Neutrophil (primary cell): ENCODE results near the gene TOP2B.

ENCODE experiments used
- H3K27ac ChIP-seq: fragments of 200-600 bp; sonication (generic); 2 replicates; pipeline ENCODE4 v1.5.1; 2016; ENCODE audit warnings: mild to moderate bottlenecking, moderate library complexity
- H3K27me3 ChIP-seq: fragments of 200-600 bp; sonication (generic); 2 replicates; pipeline ENCODE4 v1.6.0; 2016; ENCODE audit warnings: mild to moderate bottlenecking
- H3K36me3 ChIP-seq: fragments of 200-600 bp; sonication (generic); 2 replicates; pipeline ENCODE4 v1.5.1; 2017
- H3K4me1 ChIP-seq, 2 experiments: fragments of 200-600 bp in 1 of 2; sonication (generic) in 1 of 2; 1 replicate in 1 of 2; 2 replicates in 1 of 2; pipeline versions ENCODE4 v1.5.1 to v1.6.1; 2013 to 2016; ENCODE audit warnings: low read depth in 1 of 2, low read length in 1 of 2, mild to moderate bottlenecking in 1 of 2, moderate library complexity in 1 of 2; ENCODE audit not compliant: control insufficient read depth in 1 of 2, insufficient read depth in 1 of 2
- H3K4me3 ChIP-seq, 2 experiments: fragments of 200-600 bp in 1 of 2; sonication (generic) in 1 of 2; 1 replicate in 1 of 2; 2 replicates in 1 of 2; pipeline ENCODE4 v1.5.1; 2013 to 2016; ENCODE audit warnings: low read depth in 1 of 2, low read length in 1 of 2, mild to moderate bottlenecking in 1 of 2, moderate library complexity in 1 of 2
- H3K9me3 ChIP-seq: fragments of 200-600 bp; sonication (generic); 2 replicates; pipeline ENCODE4 v1.5.1; 2016
- TF ChIP-seq, protein P1 (sequence below): fragments of 200-600 bp; sonication (generic); IDR thresholded peaks from 2 replicates; pipeline ENCODE4 v1.5.1; 2016; ENCODE audit warnings: antibody characterized with exemption

TOP2B gene

DNA sequence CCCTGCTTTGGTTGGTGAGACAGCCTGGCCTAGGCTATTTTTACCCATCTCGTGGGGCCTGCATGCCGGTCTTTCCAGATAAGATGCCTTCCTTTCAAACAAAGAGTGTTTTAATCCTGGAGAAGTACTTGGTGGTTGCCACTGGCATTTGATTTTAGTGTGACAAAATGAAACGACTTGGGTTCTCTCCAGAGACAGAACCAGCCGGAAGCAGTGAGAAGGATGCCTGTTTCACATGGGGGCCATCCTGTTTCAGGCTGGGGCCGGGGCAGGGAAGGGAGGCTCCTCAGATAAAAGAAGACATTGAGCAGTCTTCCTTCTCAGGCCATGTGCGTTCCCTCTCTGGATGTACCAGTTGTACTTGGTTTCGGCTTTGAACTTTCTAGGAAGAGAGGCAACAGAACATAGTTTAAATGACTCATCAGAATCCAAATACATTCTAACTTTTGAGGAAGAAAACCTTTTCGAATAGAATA is 74.9 kb downstream of the TOP2B start:
- TF ChIP-seq, protein P1, sequence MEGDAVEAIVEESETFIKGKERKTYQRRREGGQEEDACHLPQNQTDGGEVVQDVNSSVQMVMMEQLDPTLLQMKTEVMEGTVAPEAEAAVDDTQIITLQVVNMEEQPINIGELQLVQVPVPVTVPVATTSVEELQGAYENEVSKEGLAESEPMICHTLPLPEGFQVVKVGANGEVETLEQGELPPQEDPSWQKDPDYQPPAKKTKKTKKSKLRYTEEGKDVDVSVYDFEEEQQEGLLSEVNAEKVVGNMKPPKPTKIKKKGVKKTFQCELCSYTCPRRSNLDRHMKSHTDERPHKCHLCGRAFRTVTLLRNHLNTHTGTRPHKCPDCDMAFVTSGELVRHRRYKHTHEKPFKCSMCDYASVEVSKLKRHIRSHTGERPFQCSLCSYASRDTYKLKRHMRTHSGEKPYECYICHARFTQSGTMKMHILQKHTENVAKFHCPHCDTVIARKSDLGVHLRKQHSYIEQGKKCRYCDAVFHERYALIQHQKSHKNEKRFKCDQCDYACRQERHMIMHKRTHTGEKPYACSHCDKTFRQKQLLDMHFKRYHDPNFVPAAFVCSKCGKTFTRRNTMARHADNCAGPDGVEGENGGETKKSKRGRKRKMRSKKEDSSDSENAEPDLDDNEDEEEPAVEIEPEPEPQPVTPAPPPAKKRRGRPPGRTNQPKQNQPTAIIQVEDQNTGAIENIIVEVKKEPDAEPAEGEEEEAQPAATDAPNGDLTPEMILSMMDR: no peak
- no peak overlapping the region for H3K4me3 ChIP-seq
- H3K9me3 ChIP-seq: no peaks in the 10 kb centered on the region
- no peaks in the 10 kb centered on the region for H3K36me3 ChIP-seq
- no peak overlapping the region for H3K27ac ChIP-seq
- no peaks in the 10 kb centered on the region for H3K4me1 ChIP-seq
- H3K27me3 ChIP-seq: no peaks in the 10 kb centered on the region

DNA sequence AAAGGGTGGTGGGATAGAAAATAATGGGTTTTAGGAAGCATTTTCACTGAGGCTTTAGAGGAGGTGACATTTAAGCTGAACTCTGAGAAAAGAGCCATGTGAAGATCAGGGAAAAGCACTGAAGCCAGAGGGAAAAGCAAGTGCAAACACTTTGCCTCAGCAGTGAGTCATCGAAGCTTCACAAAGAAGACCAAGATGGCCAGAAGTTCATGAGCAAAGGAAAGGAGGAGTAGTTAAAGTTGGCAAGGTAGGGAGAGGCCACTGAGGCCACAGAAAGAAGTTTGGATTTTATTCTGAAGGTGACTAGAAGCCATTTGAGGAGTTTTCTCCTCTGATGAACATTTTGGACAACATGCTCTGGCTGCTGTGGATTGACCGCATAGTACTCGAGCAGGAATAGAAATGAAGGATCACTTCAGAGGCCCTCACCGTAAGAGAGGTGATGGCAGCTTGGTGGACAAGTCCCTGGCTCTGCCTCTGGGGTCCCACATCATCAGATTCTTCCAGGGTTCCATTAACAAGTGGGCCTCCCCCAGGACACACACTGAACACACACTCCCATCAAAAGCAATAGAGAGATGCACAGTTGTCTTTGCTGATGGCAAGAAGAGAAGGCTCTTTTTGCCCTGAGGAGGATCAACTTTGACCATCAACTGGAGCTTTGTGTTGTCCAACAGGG is 75.5 kb downstream of the TOP2B start:
- Histone ChIP-seq H3K4me3 (no peak overlapping the region), H3K27me3 (no peaks in the 10 kb centered on the region), H3K36me3 (no peaks in the 10 kb centered on the region), H3K9me3 (no peaks in the 10 kb centered on the region), H3K4me1 (no peaks in the 10 kb centered on the region), H3K27ac (no peak overlapping the region)
- TF ChIP-seq, protein P1: no peak

DNA sequence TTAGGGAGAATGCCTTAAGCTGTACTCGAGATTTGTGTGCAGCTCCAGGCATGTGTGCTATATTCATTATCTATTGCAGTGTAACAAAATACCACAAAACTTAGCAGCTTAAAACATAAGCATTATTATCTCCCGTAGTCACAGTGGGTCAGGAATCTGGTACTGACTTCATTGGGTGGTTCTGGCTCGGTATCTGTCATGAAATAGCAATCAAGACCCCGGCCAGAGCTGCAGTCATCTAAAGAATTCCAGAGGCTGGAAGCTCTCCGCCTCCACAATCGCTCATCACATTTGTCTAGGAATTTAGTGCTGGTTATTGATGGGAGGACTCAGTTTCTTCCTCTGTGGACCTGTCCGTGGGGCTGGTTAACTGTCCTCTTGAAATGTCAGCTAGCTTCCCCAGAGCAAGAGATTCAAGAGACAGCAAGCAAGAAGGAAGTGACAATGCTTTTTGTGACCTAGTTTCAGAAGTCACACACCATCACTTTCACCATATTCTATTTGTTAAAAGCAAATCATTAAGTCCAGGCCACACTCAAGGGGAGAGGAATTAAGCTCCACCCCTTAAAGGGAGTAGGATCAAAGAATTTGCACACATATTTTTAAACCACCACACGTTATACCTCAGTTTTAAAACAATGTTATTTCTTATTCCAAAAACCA is 76.1 kb downstream of the TOP2B start:
- Histone ChIP-seq H3K27me3 (no peaks in the 10 kb centered on the region), H3K4me3 (no peak overlapping the region), H3K27ac (no peak overlapping the region), H3K9me3 (no peaks in the 10 kb centered on the region), H3K4me1 (no peaks in the 10 kb centered on the region), H3K36me3 (no peaks in the 10 kb centered on the region)
- TF ChIP-seq, protein P1: no peak

DNA sequence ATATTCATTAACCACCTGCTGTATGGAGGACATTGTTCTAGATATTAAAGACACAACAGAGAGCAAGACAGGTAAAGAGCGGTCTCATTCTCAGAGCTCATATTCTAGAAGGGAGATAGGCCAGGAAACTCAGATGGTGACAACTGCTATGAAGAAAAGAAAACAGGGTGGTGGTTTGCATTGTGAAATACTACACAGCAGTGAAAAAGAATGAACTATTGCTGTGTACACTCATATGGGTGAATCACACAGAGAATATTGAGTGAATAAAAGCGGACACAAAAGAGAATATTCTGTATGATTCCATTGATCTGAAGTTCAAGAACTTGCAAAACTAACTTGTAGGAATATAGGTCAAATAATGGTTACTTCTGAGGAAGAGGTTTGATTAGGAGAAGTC is 76.7 kb downstream of the TOP2B start:
- Histone ChIP-seq H3K36me3 (no peaks in the 10 kb centered on the region), H3K27ac (no peak overlapping the region), H3K9me3 (no peaks in the 10 kb centered on the region), H3K4me3 (no peak overlapping the region), H3K4me1 (no peaks in the 10 kb centered on the region), H3K27me3 (no peaks in the 10 kb centered on the region)
- TF ChIP-seq, protein P1: no peak

DNA sequence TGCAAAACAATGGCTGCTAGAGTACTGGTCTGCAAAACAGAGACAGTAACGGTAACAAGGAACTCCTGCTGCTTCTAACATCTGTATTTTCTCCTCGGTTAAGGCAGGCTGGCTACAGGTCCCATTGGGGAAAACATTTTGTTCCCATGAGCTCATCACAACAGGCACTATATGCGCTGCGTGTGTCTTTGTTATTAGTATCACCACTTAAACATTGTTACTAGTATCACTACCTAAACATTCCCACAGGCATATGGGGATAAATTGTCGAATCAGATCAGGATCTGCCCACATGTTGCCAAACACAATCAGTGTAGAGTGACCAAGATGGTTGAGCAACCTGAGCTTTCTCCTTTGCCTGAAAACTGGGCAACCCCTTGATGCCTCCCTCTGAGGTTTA is 77.2 kb downstream of the TOP2B start:
- H3K36me3 ChIP-seq: no peaks in the 10 kb centered on the region
- H3K4me1 ChIP-seq: no peaks in the 10 kb centered on the region
- no peak overlapping the region for H3K27ac ChIP-seq
- no peak overlapping the region for H3K4me3 ChIP-seq
- H3K9me3 ChIP-seq: no peaks in the 10 kb centered on the region
- TF ChIP-seq, protein P1: no peak
- no peaks in the 10 kb centered on the region for H3K27me3 ChIP-seq
